GM10266 (cell line): ENCODE data around the gene AGMO.

ENCODE experiments used
- DNase-seq: peaks from one replicate; pipeline ENCODE4 v3.0.0; 2012; ENCODE audit errors: extremely low spot score
- CTCF ChIP-seq: IDR thresholded peaks from 2 replicates; pipeline ENCODE4 v1.5.1; 2012; ENCODE audit warnings: mild to moderate bottlenecking, low read depth; ENCODE audit not compliant: control insufficient read depth, insufficient read depth; ENCODE audit errors: missing control alignments

Gene AGMO

GRCh38 chr7:15218261-15218660 lies 343.6 kb downstream of the AGMO start:
- DNase-seq = no peak
- TF ChIP-seq CTCF = no peak

GRCh38 chr7:15215616-15216015 lies 346.2 kb downstream of the AGMO start:
- no peak for DNase-seq
- no peak for TF ChIP-seq CTCF

- no peak for DNase-seq
- TF ChIP-seq CTCF = no peak
These were observed 346.8 kb downstream of the AGMO start for GRCh38 chr7:15214976-15215375.

- no peak for DNase-seq
- TF ChIP-seq CTCF = no peak
These were observed 348.7 kb downstream of the AGMO start for GRCh38 chr7:15213093-15213492.

GRCh38 chr7:15209429-15209828 lies 352.4 kb downstream of the AGMO start:
- TF ChIP-seq CTCF = no peak
- no peak for DNase-seq

GRCh38 chr7:15204421-15204820 lies 357.4 kb downstream of the AGMO start:
- no peak for DNase-seq
- no peak for TF ChIP-seq CTCF

GRCh38 chr7:15199482-15199881 lies 362.3 kb downstream of the AGMO start:
- peak; percentile 8 for TF ChIP-seq CTCF
- DNase-seq = no peak
